Left lung (tissue), 10 donors: ENCODE measurements around the gene SCEL. TPM values are rescaled to one million over a fixed set of nuclear protein-coding genes. Genes with fewer than 3 reads are reported as not detected.

Experiments
- ATAC-seq: fragments of 200-7000 bp; cut with Tn5 transposase; one replicate; pipeline ENCODE4 v1.9.1; 2020; ENCODE audit warnings: moderate library complexity
- DNase-seq, 4 donors: peaks; one replicate each; pipeline ENCODE4 v3.0.0-alpha.2; 2013 to 2020
- H3K27ac ChIP-seq, 2 donors: fragments of 200-600 bp; sonication (generic) in 1 of 2; one replicate each; pipeline versions ENCODE4 v1.5.0 to v1.8.0; 2020 to 2021
- H3K27me3 ChIP-seq, 2 donors: fragments of 200-600 bp; sonication (generic) in 1 of 2; one replicate each; pipeline versions ENCODE4 v1.5.0 to v1.8.0; 2020 to 2021
- H3K36me3 ChIP-seq, 2 donors: fragments of 200-600 bp; sonication (generic) in 1 of 2; one replicate each; pipeline versions ENCODE4 v1.5.0 to v1.8.0; 2020 to 2021
- H3K4me1 ChIP-seq, 2 donors: fragments of 200-600 bp; one replicate each; pipeline ENCODE4 v1.8.0; 2021
- H3K4me3 ChIP-seq, 2 donors: fragments of 200-600 bp; sonication (generic) in 1 of 2; one replicate each; pipeline versions ENCODE4 v1.5.0 to v1.8.0; 2020 to 2021; ENCODE audit warnings: mild to moderate bottlenecking in 1 of 2
- H3K9me3 ChIP-seq, 2 donors: fragments of 200-600 bp; sonication (generic) in 1 of 2; one replicate each; pipeline versions ENCODE4 v1.5.0 to v1.8.0; 2020 to 2021
- CTCF ChIP-seq, 2 donors: fragments of 200-600 bp; sonication (generic) in 1 of 2; IDR thresholded peaks; one replicate each; pipeline versions ENCODE4 v1.5.0 to v1.8.0; 2021; ENCODE audit warnings: antibody characterized with exemption in 2 of 2
- intact Hi-C, 2 donors: fragments of 100-400 bp; cut with DNase I; formaldehyde crosslinking; loops; one replicate each; pipeline versions ENCODE4 v1.11.2 to v1.14.2; 2022
- polyA plus RNA-seq, 6 donors: library from polyadenylated mRNA; unstranded; fragments of 120-200 nt; gene quantifications; one replicate each; pipeline ENCODE4 v1.2.1, GENCODE V29; 2013; ENCODE audit not compliant: insufficient read length in 6 of 6
- total RNA-seq, 2 donors: library from RNA; stranded (reverse); fragmentation: NEBNext Ultra II Directional; extraction: Animal tissue kit (Norgen Biotek cat#: 25700); gene quantifications; one replicate each; pipeline ENCODE4 v1.2.1, GENCODE V29; 2021
- donor health status: DM: no; HTN: yes; CAD: no.
- donor health status: DM: no; HTN: no; CAD: no.

SCEL gene
- total and polyA plus RNA-seq, 8 donors: 0.14 to 166 (median 0.41) TPM

GRCh38 chr13:77528834-77529500, 6.5 kb upstream of the SCEL start:
- no peaks in the 10 kb centered on the region for H3K4me1 ChIP-seq
- ATAC-seq: no peak
- no peaks in the 10 kb centered on the region for H3K9me3 ChIP-seq
- H3K27ac ChIP-seq: no peak overlapping the region
- no peak for TF ChIP-seq CTCF (IDR thresholded peaks at IDR 0.05)
- H3K4me3 ChIP-seq: no peak overlapping the region
- no peaks in the 10 kb centered on the region for H3K36me3 ChIP-seq
- H3K27me3 ChIP-seq: no peaks in the 10 kb centered on the region
- no peak for DNase-seq
- intact Hi-C loops: no loop called here

DNA sequence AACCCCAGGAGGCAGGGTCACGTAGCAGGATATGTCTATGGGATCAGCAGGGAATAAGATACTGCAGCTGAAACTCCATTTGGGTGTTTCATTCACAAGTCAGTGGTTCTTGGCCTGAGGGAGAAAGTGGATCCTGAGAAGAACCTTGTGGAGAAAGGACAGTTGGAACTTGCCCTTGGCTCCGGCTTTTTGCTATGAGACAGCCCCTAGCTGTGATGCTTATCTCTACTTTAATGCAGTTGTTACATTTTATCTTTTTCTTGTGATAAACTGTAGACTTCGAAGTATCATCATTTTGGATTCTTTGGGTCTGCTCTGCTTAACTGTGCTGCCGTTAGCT, 6.0 kb upstream of the SCEL start:
- no peak overlapping the region for H3K4me3 ChIP-seq
- DNase-seq (no peak), ATAC-seq (no peak)
- H3K4me1 ChIP-seq: no peaks in the 10 kb centered on the region
- no peaks in the 10 kb centered on the region for H3K9me3 ChIP-seq
- no peak for TF ChIP-seq CTCF (IDR thresholded peaks at IDR 0.05)
- no peaks in the 10 kb centered on the region for H3K36me3 ChIP-seq
- no peaks in the 10 kb centered on the region for H3K27me3 ChIP-seq
- H3K27ac ChIP-seq: no peak overlapping the region
- intact Hi-C loops: no loop called here

DNA sequence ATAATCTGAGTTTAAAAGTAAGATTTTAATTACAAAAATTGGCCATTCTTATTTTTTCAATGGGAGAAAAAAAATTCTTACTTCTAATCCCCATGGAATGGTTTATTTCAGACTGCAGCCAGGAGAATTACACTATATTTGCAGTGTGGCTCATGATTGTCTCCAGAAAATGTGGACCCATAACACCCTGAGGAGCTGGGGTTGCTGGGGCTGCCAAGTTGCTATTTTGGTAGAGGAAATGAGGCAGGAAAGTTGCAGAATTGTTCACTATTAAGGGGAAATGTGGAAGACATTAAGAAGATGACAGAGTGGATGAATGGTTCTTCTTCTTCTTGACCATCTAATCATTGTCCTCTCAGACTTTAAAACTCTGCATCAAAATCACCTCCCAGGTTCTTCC, 4.6 kb upstream of the SCEL start:
- Histone ChIP-seq H3K27ac (no peak overlapping the region), H3K4me3 (no peak overlapping the region), H3K4me1 (no peaks in the 10 kb centered on the region), H3K9me3 (no peaks in the 10 kb centered on the region), H3K27me3 (no peaks in the 10 kb centered on the region), H3K36me3 (no peaks in the 10 kb centered on the region)
- DNase-seq (no peak), ATAC-seq (no peak)
- TF ChIP-seq CTCF (IDR thresholded peaks at IDR 0.05): no peak
- intact Hi-C loops: no loop called here

DNA sequence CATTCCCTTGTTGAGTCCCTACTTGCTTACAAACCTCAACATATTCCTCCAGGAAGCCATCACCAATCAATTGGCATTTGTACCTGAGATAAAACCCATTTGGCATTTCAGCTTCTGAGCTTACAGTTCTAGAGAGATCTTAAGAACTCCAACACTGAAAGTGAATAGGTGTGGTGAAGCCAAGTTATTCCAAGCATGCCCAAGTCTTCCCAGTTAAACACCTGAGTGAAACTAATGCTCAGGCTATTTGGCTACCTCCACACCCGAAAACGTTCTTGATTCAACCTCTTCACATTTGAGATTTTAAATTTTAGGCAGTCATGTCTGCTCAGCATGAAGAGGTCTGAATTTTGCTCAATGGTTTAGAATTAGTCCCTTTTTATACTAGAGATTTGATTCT, 2.5 kb upstream of the SCEL start:
- ATAC-seq (peak; percentile 72), DNase-seq (no peak)
- peak overlapping the region; percentile 63 to 64 for H3K27ac ChIP-seq
- H3K36me3 ChIP-seq: no peaks in the 10 kb centered on the region
- H3K27me3 ChIP-seq: no peaks in the 10 kb centered on the region
- no peak for TF ChIP-seq CTCF (IDR thresholded peaks at IDR 0.05)
- H3K4me3 ChIP-seq: no peak overlapping the region
- H3K4me1 ChIP-seq: no peaks in the 10 kb centered on the region
- intact Hi-C loops: no loop called here
- no peaks in the 10 kb centered on the region for H3K9me3 ChIP-seq

- ATAC-seq (peak; percentile 68), DNase-seq (no peak)
- no peak overlapping the region for H3K4me3 ChIP-seq
- intact Hi-C loops: no loop called here
- H3K27ac ChIP-seq: peak overlapping the region; percentile 63 to 64
- H3K4me1 ChIP-seq: no peaks in the 10 kb centered on the region
- no peaks in the 10 kb centered on the region for H3K9me3 ChIP-seq
- no peaks in the 10 kb centered on the region for H3K27me3 ChIP-seq
- H3K36me3 ChIP-seq: no peaks in the 10 kb centered on the region
- no peak for TF ChIP-seq CTCF (IDR thresholded peaks at IDR 0.05)
These were observed 1.4 kb upstream of the SCEL start for GRCh38 chr13:77533875-77534788.
